H1 (cell line): ENCODE results near the gene RYR3. TPM values are rescaled to one million over a fixed set of nuclear protein-coding genes. Genes with fewer than 3 reads are reported as not detected.

Experiments
- CTCF ChIA-PET: fragments of 300-600 bp; sonication (Branson Sonifier 250); formaldehyde crosslinking; loops from one replicate; lab custom pipeline; 2021; ENCODE audit not compliant: partially characterized antibody; lab: Charles Lee
- POLR2A ChIA-PET: fragments of 300-600 bp; sonication (Branson Sonifier 250); formaldehyde crosslinking; loops from one replicate; lab custom pipeline; 2021; ENCODE audit warnings: inconsistent platforms; ENCODE audit not compliant: partially characterized antibody; lab: Charles Lee
- DNase-seq, 2 experiments: peaks; one replicate each; pipeline versions ENCODE4 v3.0.0 to v3.0.0-alpha.2; 2010 to 2022; ENCODE audit warnings: low spot score in 2 of 2, low read depth in 1 of 2, mixed read lengths in 1 of 2
- FAIRE-seq: peaks from 2 replicates; lab custom pipeline; 2011; peaks lifted over from hg19 to GRCh38; lab: Jason Lieb, UNC
- H2AFZ ChIP-seq: 2 replicates; pipeline ENCODE4 v1.8.1; 2012; ENCODE audit warnings: low read length, inconsistent platforms
- H2AK5ac ChIP-seq: 2 replicates; pipeline ENCODE4 v1.6.1; 2013; ENCODE audit warnings: low read depth, low read length
- H2BK120ac ChIP-seq: replicated peaks from 2 replicates; pipeline ENCODE3; 2013; ENCODE audit warnings: low read depth, low read length, inconsistent platforms
- H2BK12ac ChIP-seq: 2 replicates; pipeline ENCODE4 v1.6.1; 2013; ENCODE audit warnings: low read depth, low read length
- H2BK15ac ChIP-seq: 2 replicates; pipeline ENCODE4 v1.6.1; 2013; ENCODE audit warnings: low read length
- H2BK20ac ChIP-seq: 2 replicates; pipeline ENCODE4 v1.6.1; 2013; ENCODE audit warnings: low read length
- H2BK5ac ChIP-seq: 2 replicates; pipeline ENCODE4 v1.6.1; 2013; ENCODE audit warnings: low read depth, low read length
- H3K14ac ChIP-seq: 2 replicates; pipeline ENCODE4 v1.6.1; 2013; ENCODE audit warnings: inconsistent platforms; ENCODE audit not compliant: insufficient read length
- H3K18ac ChIP-seq: 2 replicates; pipeline ENCODE4 v1.6.1; 2013; ENCODE audit warnings: low read length; ENCODE audit errors: extremely low read depth
- H3K23ac ChIP-seq: 2 replicates; pipeline ENCODE4 v1.6.1; 2013; ENCODE audit warnings: inconsistent platforms; ENCODE audit not compliant: insufficient read length
- H3K23me2 ChIP-seq: 2 replicates; pipeline ENCODE4 v1.6.1; 2013; ENCODE audit warnings: low read depth, low read length
- H3K27ac ChIP-seq: 2 replicates; pipeline ENCODE4 v1.6.1; 2011; ENCODE audit warnings: low read depth, low read length, inconsistent platforms
- H3K27me3 ChIP-seq, 4 experiments: replicated peaks in 1 of 4; 1 replicate in 1 of 4; 2 replicates in 3 of 4; pipeline versions ENCODE4 v1.6.1 to v1.8.1; 2011 to 2013; ENCODE audit warnings: low read length in 3 of 4, mild to moderate bottlenecking in 3 of 4, inconsistent platforms in 2 of 4, mixed read lengths in 2 of 4, moderate library complexity in 1 of 4; ENCODE audit not compliant: control insufficient read depth in 3 of 4, insufficient read depth in 3 of 4; ENCODE audit errors: extremely low read depth in 1 of 4
- H3K36me3 ChIP-seq, 4 experiments: 2 replicates each; pipeline versions ENCODE4 v1.6.1 to v1.8.1; 2011 to 2013; ENCODE audit warnings: mild to moderate bottlenecking in 4 of 4, low read length in 3 of 4, moderate library complexity in 2 of 4, control low read depth in 1 of 4, inconsistent platforms in 1 of 4; ENCODE audit not compliant: insufficient read depth in 4 of 4, control insufficient read depth in 2 of 4
- H3K4ac ChIP-seq: replicated peaks from 2 replicates; pipeline ENCODE3; 2013; ENCODE audit warnings: low read length, low read depth, mixed read lengths, inconsistent platforms; ENCODE audit not compliant: insufficient read length
- H3K4me1 ChIP-seq, 4 experiments: replicated peaks in 1 of 4; 1 replicate in 1 of 4; 2 replicates in 3 of 4; pipeline versions ENCODE4 v1.6.1 to v1.8.1; 2011 to 2013; ENCODE audit warnings: low read length in 3 of 4, inconsistent platforms in 2 of 4, mixed read lengths in 1 of 4; ENCODE audit not compliant: insufficient read depth in 4 of 4, control insufficient read depth in 3 of 4
- H3K4me2 ChIP-seq, 2 experiments: 2 replicates each; pipeline versions ENCODE4 v1.6.1 to v1.8.1; 2011 to 2013; ENCODE audit warnings: low read depth in 2 of 2, low read length in 2 of 2, control low read depth in 1 of 2, inconsistent platforms in 1 of 2, mild to moderate bottlenecking in 1 of 2; ENCODE audit not compliant: insufficient read depth in 1 of 2
- H3K4me3 ChIP-seq, 4 experiments: fragments of 200-600, 300-600 bp in 1 of 4; sonication (generic), shearing (Covaris generic), sonication (Bioruptor Twin) in 1 of 4; 2 replicates each; pipeline versions ENCODE4 v1.5.1 to v1.8.1; 2011 to 2016; ENCODE audit warnings: low read length in 4 of 4, low read depth in 3 of 4, control low read depth in 2 of 4, inconsistent platforms in 2 of 4, mild to moderate bottlenecking in 2 of 4, mixed read lengths in 1 of 4, moderate library complexity in 1 of 4; ENCODE audit not compliant: insufficient read depth in 2 of 4; ENCODE audit errors: extremely low read depth in 1 of 4
- H3K56ac ChIP-seq: replicated peaks from 2 replicates; pipeline ENCODE3; 2013; ENCODE audit warnings: low read depth, mild to moderate bottlenecking, mixed read lengths, low read length, inconsistent platforms; ENCODE audit not compliant: insufficient read length
- H3K79me1 ChIP-seq: 2 replicates; pipeline ENCODE4 v1.6.1; 2013; ENCODE audit warnings: low read depth, low read length, control low read depth
- H3K79me2 ChIP-seq, 2 experiments: 2 replicates each; pipeline versions ENCODE4 v1.6.1 to v1.8.1; 2012 to 2013; ENCODE audit warnings: low read length in 2 of 2, mild to moderate bottlenecking in 2 of 2, inconsistent platforms in 1 of 2; ENCODE audit not compliant: insufficient read depth in 2 of 2, control insufficient read depth in 1 of 2
- H3K9ac ChIP-seq, 4 experiments: replicated peaks in 1 of 4; 1 replicate in 1 of 4; 2 replicates in 3 of 4; pipeline versions ENCODE4 v1.6.1 to v1.8.1; 2011 to 2013; ENCODE audit warnings: low read depth in 3 of 4, low read length in 3 of 4, control low read depth in 2 of 4, mild to moderate bottlenecking in 2 of 4, moderate library complexity in 2 of 4, inconsistent platforms in 1 of 4; ENCODE audit errors: extremely low read depth in 1 of 4
- H3K9me3 ChIP-seq, 2 experiments: 2 replicates each; pipeline versions ENCODE4 v1.6.1 to v1.8.1; 2012 to 2013; ENCODE audit warnings: mild to moderate bottlenecking in 2 of 2, moderate library complexity in 2 of 2, control low read depth in 1 of 2, inconsistent platforms in 1 of 2, low read depth in 1 of 2, low read length in 1 of 2, mixed read lengths in 1 of 2; ENCODE audit not compliant: insufficient read depth in 2 of 2
- H4K20me1 ChIP-seq, 2 experiments: replicated peaks in 1 of 2; 2 replicates each; pipeline versions ENCODE3 to v1.8.1; 2011 to 2013; ENCODE audit warnings: inconsistent platforms in 2 of 2, low read length in 2 of 2, mild to moderate bottlenecking in 1 of 2; ENCODE audit not compliant: insufficient read depth in 2 of 2, control insufficient read depth in 1 of 2
- H4K5ac ChIP-seq: 2 replicates; pipeline ENCODE4 v1.6.1; 2013; ENCODE audit warnings: low read length, low read depth, mixed read lengths, inconsistent platforms; ENCODE audit not compliant: insufficient read length
- H4K8ac ChIP-seq: 2 replicates; pipeline ENCODE4 v1.8.0; 2013; ENCODE audit warnings: mild to moderate bottlenecking, moderate library complexity, low read length, inconsistent platforms; ENCODE audit not compliant: insufficient read depth; ENCODE audit errors: extremely low read depth
- H4K91ac ChIP-seq: replicated peaks from 2 replicates; pipeline ENCODE3; 2013; ENCODE audit warnings: low read length, mixed read lengths, inconsistent platforms; ENCODE audit not compliant: insufficient read length
- NRF1 ChIP-seq: IDR thresholded peaks from 2 replicates; pipeline ENCODE4 v1.6.1; 2011; ENCODE audit warnings: mild to moderate bottlenecking, low read depth, low read length, improper control_type of control experiment
- WGBS, 2 experiments: shearing (Covaris generic) in 1 of 2; methylation state at CpG; one replicate each; pipeline versions ENCODE4 v1.1.6 to v1.1.7; 2013 to 2015; ENCODE audit warnings: low lambda C conversion rate in 2 of 2, mixed read lengths in 2 of 2, inconsistent platforms in 1 of 2, low coverage in 1 of 2, missing lambda C conversion rate in 1 of 2; ENCODE audit not compliant: insufficient replicate concordance in 2 of 2, insufficient coverage in 1 of 2, insufficient read length in 1 of 2; ENCODE audit errors: extremely low coverage in 1 of 2, missing lambda C conversion rate in 1 of 2; 5-methylcytosine and 5-hydroxymethylcytosine counted together
- polyA plus RNA-seq, 7 experiments: library from polyadenylated mRNA; depleted of rRNA in 3 of 7; stranded (reverse) in 5 of 7; unstranded in 2 of 7; fragments of >200 nt in 5 of 7; fragments of 200-250 nt in 2 of 7; gene quantifications; 1 replicate in 5 of 7; 2 replicates in 1 of 7; 4 replicates in 1 of 7; pipeline versions ENCODE4 v1.2.1 to v1.2.3, GENCODE V29; 2011 to 2013; ENCODE audit warnings: missing spikeins in 2 of 7, mixed read lengths in 2 of 7
- total RNA-seq: library from RNA; stranded (reverse); fragmentation: NEBNext Ultra II Directional; extraction: Animal tissue kit (Norgen Biotek cat#: 25700); gene quantifications from 2 replicates; pipeline ENCODE4 v1.2.1, GENCODE V29; 2021

RYR3 gene
- total and polyA plus RNA-seq, 2 of the 8 experiments (the other 6 are each of a cell fraction or from before 2014, with no cell fraction given) = 0.33 to 3.4 TPM

GRCh38 chr15:33458421-33458820, 147.7 kb downstream of the RYR3 start:
- TF ChIP-seq NRF1 = no peak
- Histone ChIP-seq H2BK120ac (no peak overlapping the region), H2BK5ac (no peak overlapping the region), H3K4me3 (no peak overlapping the region), H2BK15ac (no peak overlapping the region), H3K4me1 (peaks cover 0 to 3% (median 0%) of the 10 kb centered on the region in 4 experiments; a peak in 2 of 7 replicates), H3K9me3 (no peaks in the 10 kb centered on the region), H2AFZ (no peak overlapping the region), H3K56ac (no peak overlapping the region), H3K4ac (no peak overlapping the region), H3K4me2 (no peak overlapping the region), H2BK12ac (no peak overlapping the region), H2AK5ac (no peak overlapping the region), H4K20me1 (no peaks in the 10 kb centered on the region), H4K8ac (no peak overlapping the region), H3K18ac (no peak overlapping the region), H3K23me2 (no peaks in the 10 kb centered on the region), H3K27me3 (no peaks in the 10 kb centered on the region), H3K23ac (no peak overlapping the region), H2BK20ac (no peak overlapping the region), H3K14ac (no peak overlapping the region), H3K36me3 (no peaks in the 10 kb centered on the region), H3K27ac (no peak overlapping the region), H4K5ac (no peak overlapping the region), H4K91ac (no peak overlapping the region), H3K79me2 (no peaks in the 10 kb centered on the region), H3K79me1 (no peaks in the 10 kb centered on the region), H3K9ac (no peak overlapping the region)
- WGBS, 2 experiments = 100% methylated on average over 2 of the region's 2 CpGs; no CpG with 5 or more reads in 1 of the 2 experiments
- ChIA-PET CTCF (interaction anchor here (1.0 kb wide), 1 partner anchor 149 kb away, joined by 3 read pairs; no protein-coding TSS in a partner anchor), POLR2A (no interaction called here)
- FAIRE-seq = no peak
- DNase-seq = no peak
